HFF-Myc (cell line): Measurements from ENCODE around the gene ZNF865.
A peak's percentile ranks its signal among the peaks of the same experiment; 100 is the strongest.

Experiments
- DNase-seq: peaks from one replicate; pipeline ENCODE4 v3.0.0-alpha.2; 2011; ENCODE audit warnings: low read depth; ENCODE audit errors: extremely low read depth
- H3K4me3 ChIP-seq: replicated peaks from 2 replicates; pipeline ENCODE4 v1.5.1; 2011; ENCODE audit warnings: low read depth, mild to moderate bottlenecking, control low read depth, low read length
- TF ChIP-seq, protein P1 (sequence below): IDR thresholded peaks from 2 replicates; pipeline ENCODE4 v1.5.1; 2012; ENCODE audit warnings: mild to moderate bottlenecking, low read depth, low read length, control low read depth; ENCODE audit errors: missing control alignments

The ZNF865 gene

GRCh38 chr19:55644191-55644833 lies 38.9 kb downstream of the ZNF865 start:
- no peak for DNase-seq
- peak overlapping the region; percentile 87 for H3K4me3 ChIP-seq
- TF ChIP-seq, protein P1, sequence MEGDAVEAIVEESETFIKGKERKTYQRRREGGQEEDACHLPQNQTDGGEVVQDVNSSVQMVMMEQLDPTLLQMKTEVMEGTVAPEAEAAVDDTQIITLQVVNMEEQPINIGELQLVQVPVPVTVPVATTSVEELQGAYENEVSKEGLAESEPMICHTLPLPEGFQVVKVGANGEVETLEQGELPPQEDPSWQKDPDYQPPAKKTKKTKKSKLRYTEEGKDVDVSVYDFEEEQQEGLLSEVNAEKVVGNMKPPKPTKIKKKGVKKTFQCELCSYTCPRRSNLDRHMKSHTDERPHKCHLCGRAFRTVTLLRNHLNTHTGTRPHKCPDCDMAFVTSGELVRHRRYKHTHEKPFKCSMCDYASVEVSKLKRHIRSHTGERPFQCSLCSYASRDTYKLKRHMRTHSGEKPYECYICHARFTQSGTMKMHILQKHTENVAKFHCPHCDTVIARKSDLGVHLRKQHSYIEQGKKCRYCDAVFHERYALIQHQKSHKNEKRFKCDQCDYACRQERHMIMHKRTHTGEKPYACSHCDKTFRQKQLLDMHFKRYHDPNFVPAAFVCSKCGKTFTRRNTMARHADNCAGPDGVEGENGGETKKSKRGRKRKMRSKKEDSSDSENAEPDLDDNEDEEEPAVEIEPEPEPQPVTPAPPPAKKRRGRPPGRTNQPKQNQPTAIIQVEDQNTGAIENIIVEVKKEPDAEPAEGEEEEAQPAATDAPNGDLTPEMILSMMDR, result no peak

- TF ChIP-seq, protein P1, result no peak
- H3K4me3 ChIP-seq, result peak overlapping the region; percentile 87
- DNase-seq, result no peak
Observed at GRCh38 chr19:55644842-55645511, 39.5 kb downstream of the ZNF865 start.

DNA sequence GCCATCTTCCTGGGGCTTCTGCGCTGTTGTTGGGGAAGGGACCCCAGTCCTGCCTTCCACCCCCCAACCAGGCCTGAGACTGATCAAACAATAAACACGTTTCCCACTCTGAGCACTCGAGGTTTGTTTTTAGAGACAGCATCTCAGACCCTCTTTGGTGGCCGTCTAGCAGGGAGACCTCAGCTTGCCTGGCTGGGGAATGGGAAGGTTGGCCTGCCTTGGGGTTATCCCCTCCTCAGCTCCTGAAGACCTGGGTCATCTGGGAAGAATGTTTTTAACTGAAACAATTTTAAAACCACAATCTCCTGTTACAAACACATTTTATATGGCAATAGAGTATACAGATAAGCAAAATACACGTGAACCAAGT lies 40.0 kb downstream of the ZNF865 start:
- peak overlapping the region; percentile 87 for H3K4me3 ChIP-seq
- DNase-seq, result no peak
- TF ChIP-seq, protein P1, result no peak

DNA sequence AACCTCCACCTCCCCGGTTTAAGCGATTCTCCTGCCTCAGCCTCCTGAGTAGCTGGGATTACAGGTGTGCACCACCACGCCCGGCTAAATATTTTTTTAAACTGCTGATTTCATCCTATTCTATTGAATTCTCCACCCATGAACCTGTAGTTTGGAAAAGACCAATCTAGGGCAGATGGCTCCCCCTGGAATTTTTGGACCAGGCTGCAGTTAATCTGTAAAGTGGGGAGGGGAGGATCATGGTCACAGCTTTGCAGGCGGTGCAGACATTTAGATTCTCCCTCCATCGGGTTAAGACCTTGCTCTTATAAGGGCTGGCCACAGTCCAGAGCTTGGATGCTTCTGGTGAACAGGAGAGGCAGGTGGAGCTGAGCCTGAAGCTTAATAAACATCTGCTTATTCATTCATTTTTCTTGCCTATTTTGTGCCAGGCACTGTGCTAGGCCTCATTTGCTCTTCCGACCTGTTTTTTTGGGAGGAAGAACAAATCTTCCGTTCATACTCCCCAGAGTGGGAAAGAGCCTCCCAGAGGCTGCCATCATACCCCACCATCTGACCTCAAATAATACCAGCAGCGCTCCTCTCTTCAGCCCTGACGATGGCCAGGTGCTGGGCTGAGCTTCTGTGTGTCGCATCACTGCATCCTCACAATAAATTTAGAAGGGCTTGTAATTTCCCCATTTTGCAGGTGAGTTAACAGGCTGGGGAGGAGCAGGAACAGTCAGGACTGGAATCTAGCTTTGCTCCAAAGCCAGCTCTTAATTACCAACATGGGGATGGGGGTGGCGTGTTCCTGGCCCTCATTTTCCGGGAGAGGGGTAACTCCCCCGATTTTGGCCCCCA lies 41.7 kb downstream of the ZNF865 start:
- peak overlapping the region; percentile 72 for H3K4me3 ChIP-seq
- no peak for DNase-seq
- TF ChIP-seq, protein P1, result no peak

DNA sequence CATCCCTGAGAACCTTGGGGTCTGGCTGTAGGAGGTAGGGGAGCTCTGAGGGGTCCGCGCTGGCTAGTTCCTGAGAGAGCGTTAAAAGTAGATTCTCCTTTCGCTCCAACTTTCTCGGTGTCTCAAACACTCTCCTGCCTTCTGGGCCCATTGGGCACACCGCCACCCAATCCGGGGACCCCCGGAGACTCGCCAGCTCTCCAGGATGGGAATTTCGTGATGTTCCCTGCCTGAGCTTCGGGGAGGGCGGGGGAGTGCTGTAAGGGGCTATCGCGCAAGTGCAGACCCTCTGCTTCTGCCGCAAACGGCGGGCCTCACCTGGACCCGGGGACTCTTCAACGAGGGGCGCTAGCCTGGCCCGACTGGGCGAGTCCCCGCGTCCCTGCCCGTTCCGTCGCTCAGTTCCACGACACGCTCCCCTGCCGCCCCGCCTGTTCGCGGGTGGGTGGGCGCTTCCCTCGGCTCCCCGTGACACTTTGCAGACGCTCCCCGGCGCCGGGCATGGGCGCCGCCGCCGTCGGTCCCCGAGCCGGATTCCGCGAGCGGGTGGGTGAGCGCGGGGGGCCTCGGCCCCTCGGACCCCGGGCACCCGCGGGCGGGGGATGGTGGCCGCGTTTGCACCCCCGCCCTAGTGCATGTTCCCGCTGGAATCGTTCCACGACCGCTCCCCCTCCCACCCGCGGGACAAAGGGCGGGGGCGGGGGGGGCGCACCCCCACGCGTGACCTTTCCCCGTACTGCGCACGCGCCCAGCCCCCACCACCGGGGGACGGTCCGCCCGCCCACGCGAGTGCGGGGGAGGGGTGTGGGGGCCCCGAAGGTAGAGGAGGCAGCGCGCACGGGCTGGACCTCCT lies 42.5 kb downstream of the ZNF865 start, which contains the start of gene CCDC106:
TSS of gene CCDC106 (plus strand) at position 481 of the 853 bp plus-strand sequence. CDS start 835 bp downstream, outside the sequence.
- TF ChIP-seq, protein P1, result no peak
- H3K4me3 ChIP-seq, result peak within 1 kb of the TSS; percentile 72
- no peak for DNase-seq

DNA sequence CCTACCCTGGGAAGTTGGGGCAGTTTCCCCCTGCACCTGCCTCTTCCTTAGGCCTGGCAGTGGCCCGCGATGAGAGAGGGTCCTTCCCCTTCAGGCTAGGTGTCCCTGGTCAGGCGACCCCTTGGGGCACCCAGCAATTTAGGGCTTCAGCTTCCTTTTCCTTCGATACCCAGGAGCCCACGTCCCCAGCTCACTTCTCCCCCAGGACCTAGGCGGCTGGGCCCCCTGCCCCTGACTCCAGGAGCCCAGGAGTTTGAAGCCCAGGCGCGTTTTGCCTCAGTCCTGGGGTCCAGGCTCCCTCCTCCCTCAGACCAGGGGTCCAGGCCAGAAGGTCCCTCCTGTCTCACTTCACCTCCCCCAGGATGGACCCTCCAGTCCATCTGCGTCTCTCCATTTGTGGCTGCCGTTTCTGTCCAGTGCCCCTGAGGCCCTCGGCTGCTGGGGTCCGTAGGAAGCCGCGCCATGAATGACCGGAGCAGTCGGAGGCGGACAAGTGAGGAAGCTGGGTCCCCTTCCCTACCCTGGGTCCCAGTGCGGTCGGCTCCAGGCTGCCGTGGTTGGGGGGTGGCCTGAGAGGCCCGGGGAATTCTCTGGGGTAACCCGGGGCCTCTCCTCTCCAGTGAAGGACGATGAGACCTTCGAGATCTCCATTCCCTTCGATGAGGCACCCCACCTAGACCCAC lies 43.3 kb downstream of the ZNF865 start:
- DNase-seq, result no peak
- TF ChIP-seq, protein P1, result no peak
- peak overlapping the region; percentile 72 for H3K4me3 ChIP-seq
